Chondrocyte (in vitro differentiated cells): ENCODE measurements around the gene EIF3M. TPM values are rescaled to one million over a fixed set of nuclear protein-coding genes. Genes with fewer than 3 reads are reported as not detected.

Experiments
- DNase-seq: peaks from one replicate; pipeline ENCODE4 v3.0.0; 2021; ENCODE audit warnings: mixed read lengths, low spot score
- H3K27ac Mint-ChIP-seq: one replicate; pipeline ENCODE4 v1.8.0; 2021; ENCODE audit warnings: mild to moderate bottlenecking, moderate library complexity, mixed read lengths; ENCODE audit not compliant: unreplicated experiment
- H3K27me3 Mint-ChIP-seq: 2 replicates; pipeline ENCODE4 v1.8.0; 2021; ENCODE audit warnings: low read depth, mixed read lengths
- H3K36me3 Mint-ChIP-seq: 2 replicates; pipeline ENCODE4 v1.8.0; 2021; ENCODE audit warnings: low read depth, mixed read lengths
- H3K4me1 Mint-ChIP-seq: 2 replicates; pipeline ENCODE4 v1.8.0; 2021; ENCODE audit warnings: low read depth, mild to moderate bottlenecking, mixed read lengths
- H3K4me3 Mint-ChIP-seq: one replicate; pipeline ENCODE4 v1.8.0; 2021; ENCODE audit warnings: mild to moderate bottlenecking, moderate library complexity, mixed read lengths; ENCODE audit not compliant: unreplicated experiment
- H3K9me3 Mint-ChIP-seq: 2 replicates; pipeline ENCODE4 v1.8.0; 2021; ENCODE audit warnings: low read depth, mixed read lengths
- CTCF ChIP-seq: fragments of 200-600 bp; sonication (generic); IDR thresholded peaks from 2 replicates; pipeline ENCODE4 v1.5.0; 2021; ENCODE audit warnings: antibody characterized with exemption, mild to moderate bottlenecking, moderate library complexity
- total RNA-seq: library from RNA; stranded (reverse); gene quantifications from 3 replicates; pipeline ENCODE4 v1.2.1, GENCODE V29; 2021

EIF3M gene
- total RNA-seq, 1 donor from 2014 or later = 195 TPM

- no peak for DNase-seq
- Mint-ChIP-seq H3K9me3 (peaks cover 9% of the 10 kb centered on the region), H3K4me3 (no peak overlapping the region), H3K4me1 (no peaks in the 10 kb centered on the region), H3K27ac (no peak overlapping the region), H3K36me3 (no peaks in the 10 kb centered on the region), H3K27me3 (peaks cover 16% of the 10 kb centered on the region)
- TF ChIP-seq CTCF = no peak
Observed at GRCh38 chr11:32630844-32631243, 47.2 kb downstream of the EIF3M start.

- peaks cover 7% of the 10 kb centered on the region for H3K9me3 Mint-ChIP-seq
- peaks cover 26% of the 10 kb centered on the region for H3K27me3 Mint-ChIP-seq
- H3K4me3 Mint-ChIP-seq = no peak overlapping the region
- no peaks in the 10 kb centered on the region for H3K36me3 Mint-ChIP-seq
- no peak for DNase-seq
- no peak overlapping the region for H3K27ac Mint-ChIP-seq
- no peaks in the 10 kb centered on the region for H3K4me1 Mint-ChIP-seq
- TF ChIP-seq CTCF = no peak
Observed at GRCh38 chr11:32635819-32636218, 52.2 kb downstream of the EIF3M start.

- no peaks in the 10 kb centered on the region for H3K9me3 Mint-ChIP-seq
- peaks cover 14% of the 10 kb centered on the region for H3K27me3 Mint-ChIP-seq
- no peak overlapping the region for H3K27ac Mint-ChIP-seq
- DNase-seq = no peak
- H3K4me1 Mint-ChIP-seq = no peaks in the 10 kb centered on the region
- H3K36me3 Mint-ChIP-seq = no peaks in the 10 kb centered on the region
- H3K4me3 Mint-ChIP-seq = no peak overlapping the region
- no peak for TF ChIP-seq CTCF
Observed at GRCh38 chr11:32641361-32641760, 57.7 kb downstream of the EIF3M start.

- no peak for DNase-seq
- Mint-ChIP-seq H3K4me3 (no peak overlapping the region), H3K27ac (no peak overlapping the region), H3K9me3 (no peaks in the 10 kb centered on the region), H3K36me3 (no peaks in the 10 kb centered on the region), H3K27me3 (peaks cover 17% of the 10 kb centered on the region), H3K4me1 (no peaks in the 10 kb centered on the region)
- TF ChIP-seq CTCF = no peak
Observed at GRCh38 chr11:32643526-32643925, 59.9 kb downstream of the EIF3M start.

Other genes starting within 250 kb of the EIF3M start
- gene WT1, start 148.3 kb upstream of the EIF3M start, total RNA-seq = not detected in 3 replicates
- not detected in 3 replicates for gene CCDC73, start 210.8 kb downstream of the EIF3M start, total RNA-seq
- gene PRRG4, start 246.1 kb downstream of the EIF3M start, total RNA-seq = not detected in 3 replicates